Measurements from ENCODE around the gene ZNF831. TPM values are rescaled to one million over a fixed set of nuclear protein-coding genes. Genes with fewer than 3 reads are reported as not detected.

The ZNF831 gene
- polyA plus RNA-seq, 1 donor = 0.31 TPM

DNA sequence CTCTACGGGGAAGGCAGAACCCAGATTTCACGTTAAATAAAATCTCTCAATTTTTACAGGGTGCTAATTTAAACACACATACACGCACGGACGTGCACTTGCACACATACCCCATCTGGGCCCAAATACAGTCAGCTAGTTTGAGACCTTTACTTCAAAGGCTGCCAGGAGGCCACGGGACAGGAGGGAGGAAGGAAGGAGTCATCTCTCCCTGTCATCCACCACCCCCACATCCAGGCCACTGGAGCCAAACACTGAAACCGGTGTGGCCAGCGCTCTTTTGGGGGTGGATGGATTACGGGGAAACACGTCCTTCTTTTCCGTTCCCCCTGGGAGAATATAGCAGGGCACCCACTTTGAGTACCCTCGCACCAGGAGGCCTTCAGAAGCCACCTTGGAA is 60.1 kb downstream of the ZNF831 start:
- Histone ChIP-seq H3K9me3 (ENCODE audit: control insufficient read depth, low read depth, low read length) (no peaks in the 10 kb centered on the region), H3K27ac (ENCODE audit: low read length) (no peak overlapping the region), H3K4me3 (ENCODE audit: low read length) (no peak overlapping the region), H3K4me1 (ENCODE audit: control insufficient read depth, insufficient read depth, low read length) (peaks cover 5% of the 10 kb centered on the region), H3K27me3 (ENCODE audit: control insufficient read depth, insufficient read depth, low read length) (peaks cover 38% of the 10 kb centered on the region), H3K36me3 (ENCODE audit: control insufficient read depth, insufficient read depth, low read length) (no peaks in the 10 kb centered on the region)
- no CpG with 5 or more reads among the region's 12 CpGs for WGBS (ENCODE audit: insufficient coverage, low lambda C conversion rate)
- DNase-seq = no peak

DNA sequence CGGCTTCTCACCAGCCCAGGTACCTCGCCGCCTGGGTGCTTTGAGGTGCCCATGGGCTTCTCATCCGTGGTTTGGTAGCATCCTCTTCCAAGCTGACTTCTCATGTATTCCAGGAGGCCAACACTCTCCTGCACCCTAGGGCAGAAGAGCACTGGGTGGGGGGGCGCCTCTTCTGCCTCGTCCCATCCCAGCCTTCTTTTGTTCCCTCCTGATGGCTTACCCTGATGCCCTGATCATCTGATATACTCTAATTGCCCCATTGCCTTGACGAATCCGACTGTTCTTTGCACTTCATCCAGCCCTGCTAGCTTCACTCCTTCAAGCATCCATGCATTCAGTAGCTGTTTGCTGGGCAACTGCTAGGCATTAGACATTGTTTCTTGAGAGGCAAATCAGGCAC is 60.6 kb downstream of the ZNF831 start:
- no peaks in the 10 kb centered on the region for H3K9me3 ChIP-seq (ENCODE audit: control insufficient read depth, low read depth, low read length)
- no peaks in the 10 kb centered on the region for H3K36me3 ChIP-seq (ENCODE audit: control insufficient read depth, insufficient read depth, low read length)
- H3K4me1 ChIP-seq (ENCODE audit: control insufficient read depth, insufficient read depth, low read length) = peaks cover 5% of the 10 kb centered on the region
- H3K27me3 ChIP-seq (ENCODE audit: control insufficient read depth, insufficient read depth, low read length) = peaks cover 38% of the 10 kb centered on the region
- no peak overlapping the region for H3K27ac ChIP-seq (ENCODE audit: low read length)
- no peak for DNase-seq
- no CpG with 5 or more reads among the region's 8 CpGs for WGBS (ENCODE audit: insufficient coverage, low lambda C conversion rate)
- H3K4me3 ChIP-seq (ENCODE audit: low read length) = no peak overlapping the region

- H3K9me3 ChIP-seq (ENCODE audit: control insufficient read depth, low read depth, low read length) = no peaks in the 10 kb centered on the region
- H3K27ac ChIP-seq (ENCODE audit: low read length) = no peak overlapping the region
- peaks cover 31% of the 10 kb centered on the region for H3K27me3 ChIP-seq (ENCODE audit: control insufficient read depth, insufficient read depth, low read length)
- DNase-seq = no peak
- WGBS (ENCODE audit: insufficient coverage, low lambda C conversion rate) = no CpG with 5 or more reads among the region's 1 CpG
- no peaks in the 10 kb centered on the region for H3K4me1 ChIP-seq (ENCODE audit: control insufficient read depth, insufficient read depth, low read length)
- H3K4me3 ChIP-seq (ENCODE audit: low read length) = no peak overlapping the region
- no peaks in the 10 kb centered on the region for H3K36me3 ChIP-seq (ENCODE audit: control insufficient read depth, insufficient read depth, low read length)
Observed at GRCh38 chr20:59230385-59230784, 66.8 kb downstream of the ZNF831 start.

DNA sequence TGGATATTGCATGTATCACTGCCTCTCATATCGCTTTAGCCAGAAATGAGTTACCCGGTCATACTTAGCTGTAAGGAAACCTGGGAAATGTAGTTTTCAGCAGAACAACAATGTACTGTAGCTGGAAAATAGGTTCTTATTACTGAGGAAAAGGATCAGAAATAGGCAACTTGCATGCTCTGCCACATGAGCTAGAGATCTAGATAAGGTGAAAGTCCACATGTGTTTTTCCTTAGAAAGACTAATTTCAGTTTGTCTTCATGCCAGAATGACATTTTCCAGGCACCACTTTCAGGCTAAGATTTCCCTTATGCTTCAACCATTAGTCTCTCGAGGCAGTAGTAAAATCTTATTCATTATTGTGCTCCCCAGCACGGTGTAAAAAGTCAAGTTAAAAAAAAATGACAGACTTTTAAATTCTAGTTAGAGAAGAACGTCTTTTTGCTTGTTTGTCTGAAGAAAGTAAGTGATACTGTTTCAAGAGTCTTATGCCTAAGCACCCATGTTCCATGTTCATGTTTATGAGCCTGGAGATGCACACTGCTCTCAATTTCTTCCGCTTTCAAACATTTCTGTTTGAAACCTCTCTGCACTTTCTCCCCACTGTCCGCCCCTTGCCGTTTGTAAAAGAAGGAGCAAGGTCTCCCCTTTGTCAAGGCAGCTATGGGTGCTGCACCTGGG is 67.6 kb downstream of the ZNF831 start:
- no peak for DNase-seq
- no peaks in the 10 kb centered on the region for H3K9me3 ChIP-seq (ENCODE audit: control insufficient read depth, low read depth, low read length)
- H3K36me3 ChIP-seq (ENCODE audit: control insufficient read depth, insufficient read depth, low read length) = no peaks in the 10 kb centered on the region
- no peak overlapping the region for H3K4me3 ChIP-seq (ENCODE audit: low read length)
- no peak overlapping the region for H3K27ac ChIP-seq (ENCODE audit: low read length)
- 80% methylated on average over 1 of the region's 8 CpGs for whole genome bisulfite sequencing (ENCODE audit: insufficient coverage, low lambda C conversion rate)
- H3K27me3 ChIP-seq (ENCODE audit: control insufficient read depth, insufficient read depth, low read length) = peaks cover 23% of the 10 kb centered on the region
- H3K4me1 ChIP-seq (ENCODE audit: control insufficient read depth, insufficient read depth, low read length) = no peaks in the 10 kb centered on the region

DNA sequence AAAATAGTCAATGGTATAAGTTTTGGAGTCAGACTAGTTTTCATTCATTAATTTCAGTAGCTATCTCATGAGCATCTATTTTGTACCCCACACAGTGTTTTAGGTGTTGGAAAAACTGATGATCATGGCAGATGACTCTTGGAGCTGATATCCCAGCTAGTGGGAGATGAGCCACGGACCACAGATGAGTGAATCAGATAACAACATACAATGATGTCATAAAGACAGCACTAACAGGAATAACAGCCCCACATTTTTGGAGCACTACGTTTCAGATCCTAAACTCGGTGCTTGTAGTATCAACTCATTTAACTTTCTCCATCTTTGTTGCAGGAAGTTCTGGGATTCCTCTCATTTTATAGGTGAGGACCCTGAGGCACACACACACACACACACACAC is 69.0 kb downstream of the ZNF831 start:
- Histone ChIP-seq H3K4me1 (ENCODE audit: control insufficient read depth, insufficient read depth, low read length) (no peaks in the 10 kb centered on the region), H3K36me3 (ENCODE audit: control insufficient read depth, insufficient read depth, low read length) (no peaks in the 10 kb centered on the region), H3K27me3 (ENCODE audit: control insufficient read depth, insufficient read depth, low read length) (peaks cover 23% of the 10 kb centered on the region), H3K27ac (ENCODE audit: low read length) (no peak overlapping the region), H3K9me3 (ENCODE audit: control insufficient read depth, low read depth, low read length) (no peaks in the 10 kb centered on the region), H3K4me3 (ENCODE audit: low read length) (no peak overlapping the region)
- no peak for DNase-seq
- whole genome bisulfite sequencing (ENCODE audit: insufficient coverage, low lambda C conversion rate) = 67% methylated on average over 1 of the region's 3 CpGs

DNA sequence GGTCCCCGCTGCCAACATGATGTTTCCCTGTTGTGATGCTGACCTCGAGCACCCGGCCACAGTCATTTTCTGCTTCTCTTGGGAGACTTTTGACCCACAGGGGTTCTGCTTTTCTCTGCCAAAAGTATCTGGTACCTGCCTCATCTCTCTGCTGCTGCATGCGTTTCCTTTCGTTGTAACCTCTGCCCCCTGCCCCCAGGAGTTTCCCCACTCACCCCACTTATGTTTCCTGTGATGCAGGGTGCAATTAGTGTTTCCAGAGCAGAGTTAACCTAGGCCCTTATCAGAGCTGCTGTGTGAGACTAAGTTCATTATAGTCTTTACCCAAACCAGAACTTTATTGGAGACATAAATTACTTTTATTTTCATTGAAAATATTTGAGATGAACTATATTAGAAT is 71.6 kb downstream of the ZNF831 start:
- Histone ChIP-seq H3K27ac (ENCODE audit: low read length) (no peak overlapping the region), H3K4me1 (ENCODE audit: control insufficient read depth, insufficient read depth, low read length) (no peaks in the 10 kb centered on the region), H3K4me3 (ENCODE audit: low read length) (no peak overlapping the region), H3K36me3 (ENCODE audit: control insufficient read depth, insufficient read depth, low read length) (no peaks in the 10 kb centered on the region), H3K9me3 (ENCODE audit: control insufficient read depth, low read depth, low read length) (no peaks in the 10 kb centered on the region), H3K27me3 (ENCODE audit: control insufficient read depth, insufficient read depth, low read length) (peaks cover 23% of the 10 kb centered on the region)
- no CpG with 5 or more reads among the region's 5 CpGs for WGBS (ENCODE audit: insufficient coverage, low lambda C conversion rate)
- no peak for DNase-seq

- WGBS (ENCODE audit: insufficient coverage, low lambda C conversion rate) = no CpG with 5 or more reads among the region's 4 CpGs
- DNase-seq = no peak
- no peaks in the 10 kb centered on the region for H3K4me1 ChIP-seq (ENCODE audit: control insufficient read depth, insufficient read depth, low read length)
- H3K9me3 ChIP-seq (ENCODE audit: control insufficient read depth, low read depth, low read length) = no peaks in the 10 kb centered on the region
- no peak overlapping the region for H3K27ac ChIP-seq (ENCODE audit: low read length)
- H3K4me3 ChIP-seq (ENCODE audit: low read length) = no peak overlapping the region
- no peaks in the 10 kb centered on the region for H3K36me3 ChIP-seq (ENCODE audit: control insufficient read depth, insufficient read depth, low read length)
- peaks cover 11% of the 10 kb centered on the region for H3K27me3 ChIP-seq (ENCODE audit: control insufficient read depth, insufficient read depth, low read length)
Observed at GRCh38 chr20:59240006-59240405, 76.4 kb downstream of the ZNF831 start.

DNA sequence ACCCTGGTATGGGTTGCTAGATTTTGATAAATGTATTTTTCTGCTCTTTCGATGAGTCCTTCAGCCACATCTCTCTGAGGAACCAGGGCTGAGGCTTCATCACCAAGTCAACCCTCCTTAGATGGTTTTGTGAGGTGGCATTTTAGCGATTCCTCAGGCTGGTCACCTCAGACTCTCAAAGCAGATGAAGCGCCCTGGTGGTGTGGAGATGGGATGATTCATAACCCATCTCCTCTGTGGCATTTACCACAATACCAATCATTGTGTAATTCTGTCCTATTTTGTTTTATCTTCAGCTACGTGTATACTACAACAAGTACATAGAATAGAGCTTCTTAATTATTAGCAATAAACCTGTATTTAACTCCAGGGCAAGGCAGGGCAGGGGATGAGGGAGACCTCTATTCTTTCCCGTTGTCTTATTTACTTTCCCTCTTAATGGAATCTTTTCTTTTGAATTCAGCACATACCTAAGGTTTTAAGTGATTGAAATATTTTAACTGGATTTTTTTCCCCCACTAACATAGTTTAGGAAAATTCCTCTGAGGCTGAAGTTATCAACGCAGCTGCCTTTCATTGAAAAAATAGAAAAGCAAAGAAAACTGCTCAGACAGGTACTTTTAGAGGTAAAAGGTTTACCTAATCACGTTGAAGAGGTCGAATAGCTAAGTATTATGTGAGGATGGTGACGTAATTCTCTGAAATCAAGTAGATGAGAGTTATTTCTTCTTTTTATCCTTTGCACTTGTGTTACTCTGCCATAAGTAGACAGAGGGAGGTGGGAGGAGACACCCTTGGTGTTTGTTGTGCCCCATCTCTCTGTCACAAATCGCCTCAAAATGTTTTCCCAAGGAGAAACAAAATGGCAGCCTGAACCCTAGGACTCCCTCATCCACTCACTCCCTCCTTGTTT is 79.3 kb downstream of the ZNF831 start:
- Histone ChIP-seq H3K27ac (ENCODE audit: low read length) (no peak overlapping the region), H3K4me3 (ENCODE audit: low read length) (no peak overlapping the region), H3K4me1 (ENCODE audit: control insufficient read depth, insufficient read depth, low read length) (no peaks in the 10 kb centered on the region), H3K36me3 (ENCODE audit: control insufficient read depth, insufficient read depth, low read length) (no peaks in the 10 kb centered on the region), H3K27me3 (ENCODE audit: control insufficient read depth, insufficient read depth, low read length) (peaks cover 14% of the 10 kb centered on the region), H3K9me3 (ENCODE audit: control insufficient read depth, low read depth, low read length) (no peaks in the 10 kb centered on the region)
- WGBS (ENCODE audit: insufficient coverage, low lambda C conversion rate) = 55% methylated on average over 4 of the region's 10 CpGs
- no peak for DNase-seq

GRCh38 chr20:59246691-59247400 is 83.2 kb downstream of the ZNF831 start:
- Histone ChIP-seq H3K36me3 (ENCODE audit: control insufficient read depth, insufficient read depth, low read length) (no peaks in the 10 kb centered on the region), H3K27me3 (ENCODE audit: control insufficient read depth, insufficient read depth, low read length) (peaks cover 16% of the 10 kb centered on the region), H3K9me3 (ENCODE audit: control insufficient read depth, low read depth, low read length) (no peaks in the 10 kb centered on the region), H3K27ac (ENCODE audit: low read length) (no peak overlapping the region), H3K4me1 (ENCODE audit: control insufficient read depth, insufficient read depth, low read length) (no peaks in the 10 kb centered on the region), H3K4me3 (ENCODE audit: low read length) (no peak overlapping the region)
- WGBS (ENCODE audit: insufficient coverage, low lambda C conversion rate) = 90% methylated on average over 3 of the region's 8 CpGs
- no peak for DNase-seq
